NCI-H2227 (cell line): ENCODE data around the gene PGGT1B.
"Not testable (repeated sequence)": the region's sequence is repeated elsewhere in the genome, so short reads cannot be mapped to it uniquely, and the experiment has no call there.

Experiments used
- DNase-seq: peaks from one replicate; lab custom pipeline; 2025; ENCODE audit not compliant: unreplicated experiment; lab: John Stamatoyannopoulos, UW

The PGGT1B gene

DNA sequence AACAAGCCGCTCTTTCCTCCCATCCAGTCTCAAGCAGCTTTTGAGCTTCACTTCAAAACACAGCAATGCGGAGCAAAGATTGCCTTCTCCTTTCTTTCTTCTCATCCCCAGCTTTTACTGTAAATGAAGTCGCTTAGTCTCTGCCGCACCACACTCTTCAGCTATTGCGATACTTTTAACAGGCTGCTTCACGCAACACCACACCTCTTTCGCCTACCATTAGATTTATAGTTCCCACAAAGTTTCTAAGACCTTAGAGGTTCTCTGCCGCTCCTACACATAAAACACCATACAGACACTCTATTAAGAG lies 711 bp downstream of the PGGT1B start:
- no peak for DNase-seq

DNA sequence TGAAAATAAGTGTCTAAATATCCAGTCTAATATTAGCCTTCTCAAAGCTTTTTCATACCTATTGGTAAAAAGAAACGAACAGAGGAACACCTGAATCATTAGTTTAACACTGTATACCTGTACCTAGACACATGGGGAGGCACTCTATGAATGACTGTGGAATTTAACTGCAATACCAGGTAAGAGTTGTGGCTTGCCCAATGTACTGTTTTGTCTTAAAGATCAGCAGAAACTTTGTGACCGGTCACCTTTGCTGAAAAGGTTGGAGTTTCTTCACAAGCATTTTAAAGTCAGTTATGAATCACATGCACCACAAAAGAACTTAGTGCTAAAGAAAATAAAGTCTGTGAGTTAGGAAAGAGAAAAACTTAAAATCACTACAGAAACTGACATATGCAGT lies 2.4 kb downstream of the PGGT1B start:
- no peak for DNase-seq

DNA sequence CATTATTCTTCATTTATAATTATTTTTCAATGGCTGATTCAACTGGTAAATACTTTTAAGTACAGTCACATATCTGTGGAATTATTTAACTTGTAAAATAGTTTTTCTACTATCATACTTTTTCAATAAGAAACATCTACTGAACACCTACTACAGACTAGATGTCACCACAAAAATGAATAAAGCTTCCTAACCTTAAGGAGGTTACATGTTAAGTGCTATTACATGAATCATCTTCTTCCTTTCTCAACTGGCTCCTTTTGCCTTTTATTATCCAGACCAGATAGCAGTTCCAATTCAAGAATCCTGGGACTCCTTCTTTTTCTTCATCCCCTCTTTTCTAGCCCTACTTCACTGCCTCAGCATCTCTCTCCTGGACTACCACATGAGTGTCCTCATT lies 4.7 kb downstream of the PGGT1B start:
- DNase-seq: no peak

DNA sequence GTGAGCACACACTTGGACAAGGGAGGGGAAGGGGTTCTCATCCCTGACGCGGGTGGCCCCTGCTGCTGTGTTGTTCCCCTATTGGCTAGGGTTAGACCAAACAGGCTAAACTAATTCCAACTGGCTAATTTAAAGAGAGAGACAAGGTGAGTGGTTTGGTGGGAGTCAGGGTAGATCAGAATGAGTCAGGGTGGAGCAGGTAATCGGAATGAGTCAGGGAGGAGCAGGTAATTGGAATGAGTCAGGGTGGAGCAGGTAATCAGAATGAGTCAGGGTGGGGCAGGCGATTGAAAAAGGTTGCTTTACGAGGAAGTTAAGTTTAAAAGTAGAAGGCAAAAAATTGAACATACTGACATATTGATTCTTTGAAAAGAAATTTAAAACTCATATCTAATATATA lies 13.3 kb downstream of the PGGT1B start:
- DNase-seq: not testable (repeated sequence)

DNA sequence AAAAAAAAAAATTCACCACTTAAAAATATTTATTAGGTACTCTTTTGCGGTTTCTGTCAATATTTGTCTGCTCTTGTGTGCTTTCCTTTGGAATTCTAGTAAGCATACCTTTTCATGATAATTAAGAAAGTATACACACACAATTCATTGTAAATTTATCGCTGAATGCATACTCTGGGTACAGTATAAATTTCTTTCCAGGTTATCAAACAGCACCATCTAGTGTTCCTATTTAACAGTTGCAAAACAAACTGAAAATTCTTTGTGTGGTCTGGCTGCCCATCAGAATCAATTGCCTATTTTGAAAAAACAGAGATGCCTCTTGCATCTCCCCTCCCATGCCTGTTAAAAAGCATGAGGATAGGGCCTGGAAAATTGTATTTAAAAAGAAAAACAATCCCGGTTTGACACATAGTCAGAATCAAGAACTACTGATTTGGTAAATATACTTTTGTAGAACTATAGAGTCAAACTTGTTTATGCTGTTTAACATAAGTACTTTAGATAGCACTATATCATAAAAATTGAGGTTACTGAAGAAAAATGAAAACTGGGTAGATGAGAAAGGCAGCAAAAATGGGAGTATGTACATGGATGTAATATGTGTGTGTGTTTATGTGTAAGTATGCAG lies 16.2 kb downstream of the PGGT1B start:
- DNase-seq: peak; percentile 52

DNA sequence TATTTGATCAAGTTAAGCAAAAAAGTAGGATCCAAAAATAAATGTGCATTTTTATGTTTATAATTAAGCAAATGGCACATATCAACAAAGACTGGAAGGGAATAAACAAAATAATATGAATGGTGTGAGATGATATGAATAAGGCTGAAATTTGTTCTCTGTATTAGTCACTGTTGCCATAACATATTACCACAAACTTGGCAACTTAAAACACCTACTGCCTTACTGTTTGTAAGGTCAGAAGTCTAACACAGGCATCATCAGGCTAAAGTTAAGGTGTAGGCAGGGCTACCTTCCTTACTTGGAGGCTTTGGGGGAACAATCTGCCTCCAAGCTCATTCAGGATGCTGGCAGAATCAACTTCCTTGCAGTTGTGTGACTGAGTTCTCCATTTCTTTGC lies 19.3 kb downstream of the PGGT1B start:
- no peak for DNase-seq

DNA sequence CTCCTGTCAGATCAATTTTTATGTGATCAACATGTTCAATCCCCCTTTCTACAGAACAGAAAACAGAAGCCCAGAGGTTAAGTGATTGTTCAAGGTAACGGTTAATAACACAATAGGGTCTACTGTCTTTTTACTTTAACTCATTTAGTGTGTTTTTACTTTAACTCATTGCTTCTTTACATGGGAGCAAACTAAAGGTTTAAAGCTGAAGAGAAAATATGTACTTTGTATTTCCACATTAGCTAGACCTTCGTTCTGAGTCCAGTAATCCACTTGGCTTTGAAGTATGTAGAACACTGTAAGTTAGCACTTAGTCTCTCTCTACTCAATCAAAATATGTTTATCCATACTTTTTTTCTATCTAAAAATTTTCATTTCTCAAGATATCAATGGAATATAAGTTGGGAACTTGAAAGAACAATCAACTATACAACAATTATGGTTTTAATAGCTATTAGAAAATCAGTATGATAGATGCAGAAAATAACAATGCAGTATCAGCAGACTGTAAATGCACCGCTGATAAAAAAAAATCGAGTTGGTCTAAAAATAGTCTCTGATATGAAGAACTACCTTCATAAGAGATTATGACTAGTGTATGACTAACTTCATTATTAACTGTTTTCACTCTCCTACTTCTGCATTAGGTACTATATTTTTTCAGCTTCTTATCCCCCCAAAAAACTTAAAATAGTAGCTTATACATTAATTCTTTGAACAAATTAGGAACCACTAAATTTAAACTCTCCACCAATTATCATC lies 20.6 kb downstream of the PGGT1B start:
- DNase-seq: no peak

DNA sequence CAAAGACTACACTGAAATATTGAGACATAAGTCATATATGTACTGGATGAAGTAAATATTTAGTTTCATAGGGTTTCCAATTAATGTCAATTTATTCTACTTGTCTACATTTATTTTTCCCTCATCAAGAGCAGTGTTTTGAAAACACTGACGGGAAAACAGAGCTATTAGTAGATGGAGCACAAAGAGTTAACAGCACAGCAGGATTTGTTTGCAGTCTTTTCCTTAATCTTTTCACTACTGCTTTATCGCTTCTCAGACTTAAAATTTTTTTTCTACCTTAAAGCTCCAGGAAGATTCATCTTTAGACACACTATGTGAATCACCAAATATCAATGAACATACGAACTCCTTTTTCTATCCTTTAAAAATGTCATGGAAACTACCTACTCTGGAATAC lies 25.6 kb downstream of the PGGT1B start:
- no peak for DNase-seq

DNA sequence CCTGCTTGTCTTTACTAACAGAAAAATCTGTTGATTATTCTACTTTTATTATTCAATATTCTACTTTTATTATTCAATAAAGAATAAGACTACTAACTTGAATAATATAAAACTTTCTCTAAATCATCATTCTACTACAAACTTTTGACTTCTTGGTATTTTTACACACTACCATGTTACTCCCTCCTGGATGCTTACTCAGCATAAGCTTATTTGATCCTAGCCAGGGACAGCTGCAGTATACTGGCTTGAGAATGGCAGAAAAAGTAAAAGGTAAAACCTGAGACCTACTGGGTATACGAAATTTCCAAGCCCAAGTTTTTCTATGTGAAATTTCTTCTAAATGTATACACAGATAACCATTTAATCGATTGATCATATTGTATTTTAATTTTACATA lies 26.1 kb downstream of the PGGT1B start:
- DNase-seq: no peak

DNA sequence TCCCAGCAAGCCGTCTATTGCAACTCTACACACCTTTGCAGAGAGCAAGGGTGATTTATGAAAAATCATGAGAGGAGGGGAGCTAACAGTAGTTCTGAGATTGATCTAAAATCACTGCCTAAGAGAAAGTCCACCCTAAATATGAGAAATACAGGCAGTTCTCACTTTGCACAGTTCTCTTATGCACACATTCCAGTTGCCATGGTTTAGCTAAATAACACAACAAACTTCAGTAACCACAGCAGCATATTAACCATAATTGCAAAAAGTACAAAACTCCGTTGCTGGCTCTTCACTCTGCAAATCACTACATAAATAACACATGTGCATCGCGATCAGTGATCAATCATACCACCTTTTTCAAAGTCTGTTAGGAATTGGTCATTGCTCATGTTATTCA lies 31.1 kb downstream of the PGGT1B start:
- no peak for DNase-seq

DNA sequence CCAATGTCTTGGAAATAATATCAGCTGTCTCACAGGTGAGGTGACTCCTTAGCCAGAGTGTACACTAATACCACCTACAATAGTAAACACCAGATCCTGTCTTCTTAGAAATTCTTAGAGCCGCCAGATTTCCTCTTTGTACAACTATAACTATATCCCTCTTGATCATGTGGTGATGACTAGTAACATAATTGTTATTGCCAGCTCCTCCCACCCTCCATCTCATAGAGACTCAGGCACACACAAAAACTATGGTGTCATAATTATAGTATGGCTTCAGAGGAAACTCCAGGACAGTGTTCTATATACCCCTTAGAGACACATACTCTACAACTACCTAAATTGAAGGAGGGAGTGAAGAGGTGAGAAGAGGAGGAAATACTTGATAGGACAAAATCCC lies 33.1 kb downstream of the PGGT1B start:
- DNase-seq: no peak

DNA sequence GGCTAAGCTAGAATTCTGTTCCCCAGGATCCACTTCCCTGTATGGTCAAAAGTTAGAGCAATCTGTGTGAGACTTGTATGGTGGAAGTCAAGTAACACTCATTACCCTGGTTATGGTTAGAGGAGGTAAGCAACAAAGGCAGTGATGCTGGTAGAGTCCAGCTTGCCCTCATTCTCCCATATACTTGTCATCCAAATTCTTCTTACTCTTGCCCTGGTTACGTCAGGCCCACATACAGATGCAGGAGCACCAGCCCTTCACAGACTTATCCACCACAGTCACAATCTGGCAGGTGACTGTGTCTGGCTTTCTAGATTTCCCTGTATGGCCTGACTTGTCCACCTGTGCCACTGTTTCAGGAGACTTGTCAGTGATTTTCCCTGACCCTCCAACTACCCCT lies 35.4 kb downstream of the PGGT1B start:
- DNase-seq: no peak

DNA sequence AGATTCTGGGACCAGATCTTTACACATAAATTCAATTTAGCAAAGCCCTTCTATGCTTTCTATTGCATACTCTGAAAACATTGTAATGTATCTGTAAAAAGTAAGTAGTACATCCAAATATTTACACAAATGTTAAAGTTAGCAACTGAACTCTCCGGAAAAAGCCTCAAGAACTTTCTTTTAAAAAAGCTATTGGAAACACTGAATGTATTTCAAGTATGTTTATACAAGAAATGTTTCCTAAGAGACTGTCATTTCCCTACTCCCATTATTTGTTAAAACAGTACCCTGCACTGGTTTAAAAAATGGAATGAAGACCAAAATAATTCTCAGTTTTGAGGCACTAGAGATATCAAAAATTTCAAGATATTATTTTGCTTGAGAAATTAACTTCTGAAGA lies 48.1 kb downstream of the PGGT1B start:
- DNase-seq: no peak

DNA sequence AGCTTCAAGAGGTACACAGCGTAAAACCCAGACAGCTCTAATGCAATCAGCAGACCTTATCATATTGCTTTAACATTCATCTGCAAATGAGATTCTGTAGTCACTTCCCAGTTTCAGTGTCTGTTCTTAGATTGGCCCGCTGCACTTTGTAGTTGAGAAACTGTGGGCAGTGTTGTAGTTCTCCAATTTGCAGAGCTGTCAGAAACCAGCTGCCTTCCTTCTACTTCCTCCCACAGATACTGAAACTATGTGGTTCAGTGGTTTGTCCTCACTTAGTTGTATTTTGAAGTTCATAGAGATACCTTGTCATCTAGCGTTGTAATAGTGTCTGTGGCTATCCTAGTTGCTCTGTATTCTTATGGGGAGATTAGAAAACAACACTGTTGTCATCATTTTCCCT lies 53.4 kb downstream of the PGGT1B start:
- no peak for DNase-seq

DNA sequence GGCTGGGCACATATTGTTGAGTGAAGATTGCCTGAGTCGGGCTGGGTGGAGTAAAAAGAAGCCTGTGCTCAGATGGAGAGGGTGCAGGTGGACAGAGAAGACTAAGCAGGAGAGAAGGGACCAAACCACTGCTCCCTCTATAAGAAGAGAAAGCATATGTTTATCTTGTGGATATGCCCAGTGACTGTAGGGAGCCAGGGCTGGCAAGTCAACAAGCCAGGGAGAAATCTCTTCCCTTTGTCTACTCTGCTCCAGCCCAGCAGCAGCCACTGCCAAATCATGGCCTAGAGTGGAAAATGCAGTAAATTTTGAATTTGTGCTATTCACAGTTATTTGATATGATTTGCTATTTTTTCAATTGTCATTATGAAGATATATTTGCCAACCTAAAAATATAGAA lies 59.7 kb downstream of the PGGT1B start:
- no peak for DNase-seq

DNA sequence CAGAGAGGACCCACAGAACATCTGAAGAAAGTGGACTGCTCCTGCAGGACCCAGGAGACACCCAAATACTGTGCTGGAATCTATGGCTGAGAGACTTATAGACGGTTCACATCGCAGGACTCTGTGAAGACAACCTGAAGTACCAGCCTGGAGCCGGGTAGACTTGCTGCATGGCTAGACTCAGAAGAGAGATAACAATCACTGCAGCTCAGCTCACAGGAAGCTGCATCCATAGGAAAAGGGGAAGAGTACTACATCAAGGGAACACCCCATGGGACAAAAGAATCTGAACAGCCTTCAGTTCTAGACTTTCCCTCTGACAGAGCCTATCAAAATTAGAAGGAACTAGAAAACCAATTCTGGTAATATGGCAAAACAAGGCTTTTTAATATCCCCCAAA lies 66.5 kb downstream of the PGGT1B start:
- no peak for DNase-seq

DNA sequence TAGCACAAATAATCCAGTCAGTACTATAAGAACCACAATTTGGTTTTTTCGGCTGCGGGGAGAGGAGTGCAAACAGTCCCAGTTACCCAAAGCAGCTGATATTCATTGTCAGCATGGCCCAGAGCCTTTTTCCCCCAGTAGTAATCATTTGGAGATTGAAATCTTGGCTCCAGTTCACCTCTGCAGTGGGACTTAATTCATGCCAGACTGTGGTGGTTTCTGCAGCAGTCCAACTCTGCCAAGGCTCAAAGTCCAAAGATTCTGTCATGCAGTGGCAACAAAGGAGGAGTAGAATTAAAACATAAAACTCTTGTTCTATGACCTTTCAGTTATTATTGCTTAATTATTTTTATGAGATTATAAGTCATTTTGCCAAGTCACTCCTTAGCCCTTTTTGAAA lies 68.0 kb downstream of the PGGT1B start:
- DNase-seq: no peak

DNA sequence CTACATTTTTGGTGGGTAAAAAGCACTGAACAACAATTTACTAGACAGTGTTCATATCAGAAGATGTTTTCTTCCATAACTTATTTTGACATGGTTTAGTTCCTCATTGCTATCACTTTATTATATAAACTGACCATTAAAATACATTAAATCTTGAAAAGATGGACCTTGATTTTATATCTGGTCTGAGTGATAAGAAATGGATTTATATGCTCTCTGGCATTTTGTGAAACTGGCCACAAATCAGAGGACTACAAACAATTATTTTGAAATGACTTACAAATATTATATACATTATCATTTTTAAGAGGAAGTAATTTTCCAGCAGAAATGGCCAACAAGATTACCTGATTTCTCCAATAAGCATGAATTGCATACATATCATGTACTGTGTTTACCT lies 69.4 kb downstream of the PGGT1B start:
- no peak for DNase-seq

DNA sequence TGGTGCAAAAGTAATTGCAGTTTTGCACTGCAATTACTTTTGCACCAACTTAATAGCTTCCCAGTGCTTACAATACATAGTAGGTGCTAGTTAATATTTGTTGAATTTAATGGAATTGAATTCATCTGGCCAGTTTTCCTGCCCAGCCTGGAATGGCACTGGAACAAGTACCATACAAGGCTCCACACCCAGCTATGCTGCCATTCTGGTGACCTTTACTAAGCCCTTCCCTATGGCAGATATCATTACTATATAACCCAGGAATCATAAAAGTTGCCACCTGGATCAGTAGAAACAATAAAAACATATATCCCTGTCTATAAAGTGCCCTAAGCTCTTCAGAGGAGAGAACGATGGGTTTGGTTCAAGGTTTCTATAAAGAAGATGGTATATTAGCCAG lies 70.6 kb downstream of the PGGT1B start:
- no peak for DNase-seq

DNA sequence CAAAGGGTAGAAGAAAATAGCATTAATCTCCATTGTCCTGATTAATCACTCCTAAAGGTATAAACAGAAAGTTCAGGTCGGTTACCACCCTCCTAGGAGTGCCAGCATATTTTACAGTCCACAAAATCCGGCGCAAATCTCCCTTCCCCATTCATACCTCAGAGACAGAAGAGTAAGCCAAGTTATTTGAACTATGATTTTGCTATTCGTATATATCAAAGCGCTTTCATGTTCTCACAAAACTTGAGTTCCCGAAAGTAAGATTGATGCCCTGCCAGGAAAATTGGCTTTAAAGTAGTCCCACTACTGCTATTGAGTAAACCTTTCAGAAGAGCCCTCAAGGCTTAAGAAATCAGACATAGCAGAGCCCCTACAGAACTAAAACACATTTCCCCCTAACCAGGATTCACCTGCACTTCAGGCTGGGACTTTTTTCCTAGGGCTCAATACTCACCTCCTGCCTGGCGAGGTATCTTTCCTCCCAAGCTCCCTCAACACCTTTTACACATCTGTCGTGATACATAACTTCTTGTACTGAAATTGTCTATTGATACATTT lies 71.1 kb downstream of the PGGT1B start:
- DNase-seq: no peak

DNA sequence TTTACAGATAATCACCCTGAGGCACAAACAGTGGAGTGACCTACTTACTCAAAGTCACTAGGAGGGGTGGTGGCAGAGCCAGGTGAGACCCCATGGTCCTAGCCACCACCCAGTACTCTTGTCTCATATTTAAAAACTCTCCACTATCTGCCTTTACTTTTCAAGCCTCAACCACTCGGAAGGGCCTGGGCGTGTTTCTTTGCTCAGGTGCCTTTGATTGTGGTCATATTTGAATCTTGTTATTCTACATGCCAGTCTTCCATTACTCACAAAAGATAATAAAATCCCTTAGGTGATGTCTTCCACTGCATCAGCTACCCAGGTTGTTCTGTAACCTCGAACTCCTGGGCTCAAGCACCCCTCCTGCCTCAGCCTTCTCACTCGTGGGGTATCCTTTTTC lies 72.3 kb downstream of the PGGT1B start:
- DNase-seq: no peak

DNA sequence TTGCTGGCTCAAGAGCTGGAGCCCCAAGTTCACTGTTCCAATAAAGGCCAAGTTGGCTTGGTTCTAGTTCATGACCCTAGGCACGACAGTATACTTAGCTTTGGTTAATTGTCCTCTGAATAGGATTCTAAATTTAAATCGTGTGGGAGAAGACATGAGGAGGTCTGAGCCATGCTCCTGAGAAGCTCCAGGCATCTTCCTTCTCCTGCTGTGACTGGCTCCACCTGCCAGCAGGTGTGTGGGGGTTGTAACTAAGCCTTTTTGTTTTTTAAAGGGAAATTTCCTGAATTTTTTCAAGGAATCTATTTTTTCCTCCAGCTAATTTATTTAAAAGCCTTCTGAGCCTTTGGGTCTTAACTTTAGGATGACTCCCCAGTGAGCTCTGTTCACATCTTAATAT lies 72.8 kb downstream of the PGGT1B start:
- no peak for DNase-seq

DNA sequence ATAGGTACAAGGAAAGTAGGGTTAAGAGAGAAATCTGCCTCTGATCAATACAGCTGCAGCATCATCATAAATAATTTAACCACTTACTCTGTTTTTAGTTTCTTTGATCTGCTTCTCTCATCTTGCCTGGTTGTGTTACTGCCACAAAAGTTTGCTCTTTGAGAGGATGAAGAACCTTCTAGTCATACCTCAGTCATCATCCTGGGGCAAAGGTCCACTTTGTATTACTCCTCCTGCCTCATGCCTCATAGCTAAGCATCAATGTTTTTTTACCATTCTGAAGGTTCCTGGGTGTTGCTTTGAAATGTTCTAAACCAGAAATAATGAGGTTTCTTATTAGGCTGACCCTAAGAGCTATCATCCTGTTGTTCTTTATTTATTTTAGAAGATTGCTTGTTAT lies 75.9 kb downstream of the PGGT1B start:
- no peak for DNase-seq
